Activated T-helper 9 cell treated with anti-CD3 and anti-CD28 coated beads, Interleukin-2, amount 50 U/mL, for 16 hours (primary cell): Measurements from ENCODE around the gene DCTN1.
A peak's percentile ranks its signal among the peaks of the same experiment; 100 is the strongest.
"Not testable (repeated sequence)": the region's sequence is repeated elsewhere in the genome, so short reads cannot be mapped to it uniquely, and the experiment has no call there.

Experiments
- DNase-seq: peaks from one replicate; pipeline ENCODE4 v3.0.0-alpha.2; 2020; ENCODE audit warnings: low read depth

The DCTN1 gene

GRCh38 chr2:74369976-74370375 is 10.1 kb downstream of the DCTN1 start:
- no peak for DNase-seq

- no peak for DNase-seq
These were observed 11.6 kb downstream of the DCTN1 start for GRCh38 chr2:74368499-74368898.

- no peak for DNase-seq
These were observed 12.3 kb downstream of the DCTN1 start for GRCh38 chr2:74367789-74368188.

GRCh38 chr2:74366036-74366435 is 14.1 kb downstream of the DCTN1 start:
- DNase-seq = no peak

GRCh38 chr2:74364533-74365505 is 15.3 kb downstream of the DCTN1 start:
- DNase-seq = no peak

- no peak for DNase-seq
These were observed 18.8 kb downstream of the DCTN1 start for GRCh38 chr2:74361327-74361726.

GRCh38 chr2:74357627-74358026 is 22.5 kb downstream of the DCTN1 start:
- DNase-seq = no peak

GRCh38 chr2:74349889-74350288 is 30.2 kb downstream of the DCTN1 start:
- no peak for DNase-seq

GRCh38 chr2:74347742-74348141 is 32.4 kb downstream of the DCTN1 start:
- no peak for DNase-seq

- no peak for DNase-seq
These were observed 32.8 kb downstream of the DCTN1 start for GRCh38 chr2:74347303-74347702.

GRCh38 chr2:74345272-74345943 is 34.7 kb downstream of the DCTN1 start:
- DNase-seq = no peak

- DNase-seq = no peak
These were observed 36.8 kb downstream of the DCTN1 start, which contains the start of gene SLC4A5 for GRCh38 chr2:74343316-74343715. Gene SLC4A5 (minus strand): TSS chr2:74343416. CDS start chr2:74315023, 28,393 bp downstream.

GRCh38 chr2:74336227-74336626 is 43.9 kb downstream of the DCTN1 start:
- not testable (repeated sequence) for DNase-seq

- DNase-seq = peak; percentile 52
These were observed 45.2 kb downstream of the DCTN1 start for GRCh38 chr2:74334931-74335333.

- no peak for DNase-seq
These were observed 46.1 kb downstream of the DCTN1 start for GRCh38 chr2:74333896-74334586.

GRCh38 chr2:74333175-74333574 is 46.9 kb downstream of the DCTN1 start:
- DNase-seq = no peak

GRCh38 chr2:74332550-74333174 is 47.4 kb downstream of the DCTN1 start:
- DNase-seq = no peak

GRCh38 chr2:74328573-74328972 is 51.5 kb downstream of the DCTN1 start:
- DNase-seq = no peak

- DNase-seq = no peak
These were observed 52.0 kb downstream of the DCTN1 start for GRCh38 chr2:74328074-74328473.

GRCh38 chr2:74327627-74328026 is 52.5 kb downstream of the DCTN1 start:
- no peak for DNase-seq

GRCh38 chr2:74327199-74327598 is 52.9 kb downstream of the DCTN1 start:
- no peak for DNase-seq

GRCh38 chr2:74325815-74326214 is 54.3 kb downstream of the DCTN1 start:
- DNase-seq = no peak
